LNCaP clone FGC (cell line): ENCODE data around the gene TXNL4A.

Experiments used
- DNase-seq: peaks from one replicate; pipeline ENCODE4 v3.0.0-alpha.2; 2011; ENCODE audit warnings: low read depth
- H3K4me3 ChIP-seq: 2 replicates; pipeline ENCODE4 v1.5.1; 2011; ENCODE audit warnings: mild to moderate bottlenecking, low read depth, low read length, control low read depth
- TF ChIP-seq, protein P1 (sequence below): IDR thresholded peaks from 2 replicates; pipeline ENCODE4 v1.5.1; 2012; ENCODE audit warnings: mild to moderate bottlenecking; ENCODE audit not compliant: control insufficient read depth, insufficient read depth; ENCODE audit errors: extremely low read depth

TXNL4A gene

DNA sequence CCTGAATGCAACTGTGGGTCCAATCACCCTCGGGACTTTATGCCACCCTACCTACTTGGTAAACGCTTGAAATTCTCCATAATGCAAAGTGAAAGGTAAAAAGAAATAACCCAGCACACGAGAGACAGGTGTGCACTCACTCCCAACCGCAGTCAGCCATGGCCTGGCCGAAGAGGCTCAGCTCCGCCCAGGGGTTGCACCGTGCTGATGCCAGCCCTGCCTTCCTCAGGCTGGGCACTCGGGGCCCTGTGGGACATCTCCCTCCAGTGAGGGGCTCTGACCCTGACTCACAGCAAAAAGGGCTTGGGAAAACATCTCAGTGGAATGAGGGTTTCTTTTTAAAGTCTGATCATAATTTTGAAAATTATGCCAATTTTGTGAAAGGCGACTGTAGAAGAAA is 50.2 kb downstream of the TXNL4A start:
- TF ChIP-seq, protein P1, sequence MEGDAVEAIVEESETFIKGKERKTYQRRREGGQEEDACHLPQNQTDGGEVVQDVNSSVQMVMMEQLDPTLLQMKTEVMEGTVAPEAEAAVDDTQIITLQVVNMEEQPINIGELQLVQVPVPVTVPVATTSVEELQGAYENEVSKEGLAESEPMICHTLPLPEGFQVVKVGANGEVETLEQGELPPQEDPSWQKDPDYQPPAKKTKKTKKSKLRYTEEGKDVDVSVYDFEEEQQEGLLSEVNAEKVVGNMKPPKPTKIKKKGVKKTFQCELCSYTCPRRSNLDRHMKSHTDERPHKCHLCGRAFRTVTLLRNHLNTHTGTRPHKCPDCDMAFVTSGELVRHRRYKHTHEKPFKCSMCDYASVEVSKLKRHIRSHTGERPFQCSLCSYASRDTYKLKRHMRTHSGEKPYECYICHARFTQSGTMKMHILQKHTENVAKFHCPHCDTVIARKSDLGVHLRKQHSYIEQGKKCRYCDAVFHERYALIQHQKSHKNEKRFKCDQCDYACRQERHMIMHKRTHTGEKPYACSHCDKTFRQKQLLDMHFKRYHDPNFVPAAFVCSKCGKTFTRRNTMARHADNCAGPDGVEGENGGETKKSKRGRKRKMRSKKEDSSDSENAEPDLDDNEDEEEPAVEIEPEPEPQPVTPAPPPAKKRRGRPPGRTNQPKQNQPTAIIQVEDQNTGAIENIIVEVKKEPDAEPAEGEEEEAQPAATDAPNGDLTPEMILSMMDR = no peak
- DNase-seq = no peak
- H3K4me3 ChIP-seq = no peak overlapping the region

DNA sequence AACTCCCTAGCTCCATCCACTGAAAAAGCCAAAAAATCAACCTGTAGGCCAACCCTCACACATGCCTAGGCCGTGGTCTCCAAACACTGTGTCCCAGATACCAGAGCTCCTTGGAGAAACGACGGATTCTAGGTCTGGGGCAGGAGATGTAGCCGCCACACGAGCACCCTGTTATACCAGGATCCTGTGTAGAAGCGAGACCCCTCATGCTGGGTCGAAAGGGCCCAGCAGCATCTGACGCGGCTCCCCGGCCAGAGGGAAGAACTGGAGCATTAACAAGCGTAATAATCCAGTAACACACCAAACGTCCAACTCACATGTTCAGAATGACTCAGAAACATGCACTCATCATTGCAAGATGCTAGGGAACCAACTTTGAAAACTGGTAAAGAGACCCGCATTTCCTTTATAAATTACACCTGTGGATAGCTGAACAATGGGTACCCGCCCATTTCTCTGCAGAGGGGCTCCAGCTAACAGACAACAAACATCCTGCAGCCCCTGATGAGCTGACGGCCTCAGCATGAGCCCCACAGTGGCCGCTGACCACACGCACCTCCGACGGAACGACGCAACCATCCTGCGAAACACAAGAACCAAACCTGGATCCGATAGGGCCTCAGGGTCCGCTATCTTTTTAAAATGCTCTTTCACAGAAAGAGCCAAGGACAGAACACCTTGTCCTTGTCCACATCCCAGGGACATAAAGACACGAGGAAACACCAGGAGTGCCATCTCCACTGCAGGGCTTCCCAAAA is 51.1 kb downstream of the TXNL4A start:
- DNase-seq = no peak
- TF ChIP-seq, protein P1 = no peak
- no peak overlapping the region for H3K4me3 ChIP-seq

DNA sequence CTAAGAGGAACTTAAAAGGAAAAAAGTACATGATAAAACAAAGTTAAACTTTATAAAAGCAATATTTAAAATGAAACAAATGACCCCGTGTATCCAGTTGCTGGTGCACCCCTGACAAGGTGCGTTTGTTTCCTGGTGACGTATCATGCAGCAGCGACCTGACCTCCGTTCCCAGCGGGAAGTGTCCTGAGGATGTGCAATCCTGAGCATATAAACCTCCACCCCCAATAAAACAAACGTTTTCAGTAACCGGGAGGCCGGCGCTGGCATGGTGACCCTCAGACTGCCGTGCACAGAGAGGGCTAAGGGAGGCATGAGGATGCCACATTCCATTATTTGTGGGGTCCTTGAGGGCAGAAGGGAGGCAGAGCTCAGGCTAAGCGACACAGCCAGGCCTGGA is 51.7 kb downstream of the TXNL4A start:
- H3K4me3 ChIP-seq = no peak overlapping the region
- TF ChIP-seq, protein P1 = no peak
- no peak for DNase-seq

DNA sequence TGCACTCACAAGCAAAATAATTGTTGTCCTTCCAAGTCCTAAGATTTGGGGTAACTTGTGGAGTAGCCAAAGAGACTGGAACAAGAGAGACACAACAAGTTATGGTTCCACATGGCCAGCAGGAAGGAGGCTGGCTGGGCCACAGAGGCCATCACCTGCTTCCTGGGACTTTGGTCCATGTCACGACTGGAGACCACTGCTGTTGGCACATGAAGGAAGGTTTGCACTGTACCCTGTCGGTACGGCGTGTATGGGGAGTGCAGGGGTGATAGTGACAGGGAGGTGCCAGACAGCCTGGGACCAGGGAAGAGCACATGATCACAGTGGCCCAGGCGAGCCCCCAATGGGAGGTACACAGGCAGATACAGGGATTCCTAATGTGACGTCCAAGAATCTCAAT is 52.4 kb downstream of the TXNL4A start:
- no peak for DNase-seq
- no peak overlapping the region for H3K4me3 ChIP-seq

DNA sequence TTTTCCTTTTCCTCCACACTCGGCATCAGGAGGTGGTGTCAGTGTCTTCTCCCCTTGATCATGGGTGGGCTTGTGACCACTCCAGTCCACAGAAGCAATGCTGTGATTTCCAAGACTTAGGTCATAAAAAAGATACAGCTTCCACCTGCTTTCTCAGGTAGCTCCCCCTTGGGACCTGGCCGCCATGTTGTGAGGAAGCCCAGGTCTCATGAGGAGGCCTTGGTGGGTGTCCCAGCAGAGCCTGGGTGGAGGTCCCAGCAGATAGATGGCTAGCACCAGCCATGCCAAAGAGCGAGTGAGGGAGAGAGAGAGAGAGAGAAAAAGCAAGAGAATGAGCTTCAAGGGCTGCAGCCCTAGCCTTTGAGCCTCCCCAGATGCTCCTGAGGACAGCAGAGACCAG is 52.9 kb downstream of the TXNL4A start:
- no peak overlapping the region for H3K4me3 ChIP-seq
- TF ChIP-seq, protein P1 = no peak
- DNase-seq = no peak

More for the DNA sequence above, 52.4 kb downstream of the TXNL4A start:
- TF ChIP-seq, protein P1 = no peak

DNA sequence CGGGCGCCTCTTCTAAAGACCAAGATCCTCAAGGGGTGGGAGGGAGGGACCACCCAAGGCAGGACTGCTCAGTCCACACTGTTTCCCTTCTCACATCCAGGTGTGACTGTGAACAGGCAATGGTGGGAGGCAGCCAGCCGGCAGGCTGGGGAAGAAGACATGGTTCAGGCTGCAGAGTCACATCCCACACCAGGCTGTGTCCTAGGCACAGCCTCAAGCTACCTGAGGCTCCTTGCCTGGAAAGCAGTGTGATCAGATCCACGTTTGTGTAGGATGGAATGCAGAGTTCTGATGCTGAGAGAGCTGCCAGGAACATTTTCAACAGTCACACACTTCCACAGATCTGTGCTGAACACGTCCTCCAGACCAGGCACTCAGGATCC is 53.3 kb downstream of the TXNL4A start:
- H3K4me3 ChIP-seq = no peak overlapping the region
- TF ChIP-seq, protein P1 = no peak
- no peak for DNase-seq
